ENCODE measurements around the gene CHST4.
"Not testable (repeated sequence)": the region's sequence is repeated elsewhere in the genome, so short reads cannot be mapped to it uniquely, and the experiment has no call there.

CHST4 gene

DNA sequence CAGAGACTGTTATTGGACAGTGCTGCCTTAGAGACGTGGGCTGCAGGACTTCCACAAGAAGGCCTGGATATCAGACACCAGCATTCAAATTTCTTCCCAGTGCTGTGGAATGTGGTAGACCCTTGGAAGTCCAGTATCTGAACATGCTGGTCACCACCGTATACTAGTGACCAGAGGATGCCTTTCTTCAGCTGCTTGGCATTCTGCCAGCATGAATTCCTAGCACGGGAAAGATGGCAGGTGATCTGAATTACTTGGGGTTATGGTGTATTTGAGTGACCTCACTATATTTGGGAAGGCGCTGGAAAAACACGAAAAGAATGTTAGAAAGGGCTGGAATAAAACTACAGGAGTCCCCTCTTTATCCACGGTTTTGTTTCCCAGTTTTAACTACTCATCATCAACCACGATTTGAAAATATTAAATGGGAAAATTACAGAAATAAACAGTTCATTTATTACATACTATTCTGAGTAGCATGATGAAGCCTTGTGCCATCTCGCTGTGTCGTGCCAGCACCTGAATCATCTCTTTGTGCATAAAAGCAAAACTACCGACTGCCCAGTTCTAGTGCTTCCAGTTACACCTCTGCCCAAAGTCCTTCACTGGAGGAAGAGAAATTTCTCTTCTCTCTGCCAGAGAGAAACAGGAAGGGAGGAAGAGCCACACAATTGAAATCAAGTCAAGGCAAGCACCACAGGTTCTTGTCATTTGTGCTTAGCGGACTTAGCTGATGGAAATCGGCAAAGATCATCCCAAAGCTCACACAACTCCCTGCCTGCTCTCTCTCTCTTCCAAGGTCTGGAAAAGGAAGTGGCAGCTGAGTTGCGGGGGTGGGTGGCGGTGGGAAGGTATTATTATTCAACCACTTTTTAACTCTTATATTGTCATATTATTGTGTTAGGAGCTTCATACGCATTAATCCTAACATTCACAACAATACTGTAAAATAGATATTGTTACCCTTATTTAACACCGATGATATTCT is 1.4 kb upstream of the CHST4 start:
- DNase-seq (ENCODE audit: low read depth, low spot score): no peak

DNA sequence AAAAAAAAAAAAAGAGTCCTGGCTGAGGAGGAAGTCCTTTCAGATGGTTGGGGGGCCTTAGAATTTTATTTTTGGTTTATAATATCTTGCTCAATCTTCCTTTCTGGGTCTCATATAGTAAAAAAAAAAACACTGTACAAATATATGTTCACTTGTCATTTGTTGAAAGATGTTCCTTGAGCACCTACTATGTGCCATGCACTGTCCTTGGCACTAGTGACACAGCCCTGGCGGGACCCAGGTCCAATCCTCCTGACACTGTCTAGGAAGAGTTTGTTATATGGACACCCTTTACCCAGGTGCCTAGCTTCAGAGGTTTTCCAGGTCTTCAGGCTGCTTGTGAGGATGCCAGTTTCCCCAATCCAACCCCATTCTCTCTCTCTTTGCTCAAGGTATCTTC is 2.0 kb downstream of the CHST4 start:
- no peak for DNase-seq (ENCODE audit: low read depth, low spot score)

DNA sequence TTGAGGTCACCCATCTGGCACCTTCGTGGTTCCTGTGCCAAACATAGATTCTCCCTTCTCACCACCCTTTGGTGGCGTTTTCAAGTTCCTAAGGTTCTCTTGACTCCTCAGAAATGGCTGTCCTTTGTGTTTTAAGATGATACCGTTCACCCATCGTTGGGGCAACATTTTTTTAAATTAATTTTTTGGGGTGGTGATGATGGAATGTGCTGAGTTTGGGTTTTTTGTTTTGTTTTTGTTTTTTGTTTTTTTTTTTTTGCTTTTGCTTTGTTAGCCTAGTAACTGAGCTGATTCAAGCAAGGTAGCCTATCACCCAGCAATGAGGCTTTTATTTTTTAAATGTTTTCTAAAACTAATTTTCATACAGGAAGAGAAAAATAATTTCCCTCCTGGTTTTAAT is 2.6 kb downstream of the CHST4 start:
- DNase-seq (ENCODE audit: low read depth, low spot score): no peak

DNA sequence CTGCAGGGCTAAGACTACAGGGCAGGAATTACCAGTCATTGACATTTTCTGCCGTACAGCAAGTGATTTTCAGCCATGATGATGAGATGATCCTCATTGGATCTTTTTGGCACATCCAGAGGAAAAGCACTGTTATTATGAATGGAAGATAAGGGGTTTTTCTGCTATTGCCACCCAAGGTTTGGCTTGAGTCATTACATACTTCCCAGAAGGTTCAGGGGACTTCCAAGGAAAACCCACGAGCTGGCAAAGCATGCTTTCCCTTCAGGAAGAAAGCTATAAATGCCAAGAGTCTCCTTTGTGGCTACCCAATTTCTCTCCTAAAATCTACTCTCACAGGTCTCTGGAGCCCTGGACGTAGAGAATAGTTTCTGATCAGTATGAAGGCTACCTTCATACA is 6.1 kb downstream of the CHST4 start:
- no peak for DNase-seq (ENCODE audit: low read depth, low spot score)

DNA sequence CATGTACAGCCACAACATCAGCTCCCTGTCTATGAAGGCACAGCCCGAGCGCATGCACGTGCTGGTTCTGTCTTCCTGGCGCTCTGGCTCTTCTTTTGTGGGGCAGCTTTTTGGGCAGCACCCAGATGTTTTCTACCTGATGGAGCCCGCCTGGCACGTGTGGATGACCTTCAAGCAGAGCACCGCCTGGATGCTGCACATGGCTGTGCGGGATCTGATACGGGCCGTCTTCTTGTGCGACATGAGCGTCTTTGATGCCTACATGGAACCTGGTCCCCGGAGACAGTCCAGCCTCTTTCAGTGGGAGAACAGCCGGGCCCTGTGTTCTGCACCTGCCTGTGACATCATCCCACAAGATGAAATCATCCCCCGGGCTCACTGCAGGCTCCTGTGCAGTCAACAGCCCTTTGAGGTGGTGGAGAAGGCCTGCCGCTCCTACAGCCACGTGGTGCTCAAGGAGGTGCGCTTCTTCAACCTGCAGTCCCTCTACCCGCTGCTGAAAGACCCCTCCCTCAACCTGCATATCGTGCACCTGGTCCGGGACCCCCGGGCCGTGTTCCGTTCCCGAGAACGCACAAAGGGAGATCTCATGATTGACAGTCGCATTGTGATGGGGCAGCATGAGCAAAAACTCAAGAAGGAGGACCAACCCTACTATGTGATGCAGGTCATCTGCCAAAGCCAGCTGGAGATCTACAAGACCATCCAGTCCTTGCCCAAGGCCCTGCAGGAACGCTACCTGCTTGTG is 10.7 kb downstream of the CHST4 start:
- DNase-seq (ENCODE audit: low read depth, low spot score): no peak

DNA sequence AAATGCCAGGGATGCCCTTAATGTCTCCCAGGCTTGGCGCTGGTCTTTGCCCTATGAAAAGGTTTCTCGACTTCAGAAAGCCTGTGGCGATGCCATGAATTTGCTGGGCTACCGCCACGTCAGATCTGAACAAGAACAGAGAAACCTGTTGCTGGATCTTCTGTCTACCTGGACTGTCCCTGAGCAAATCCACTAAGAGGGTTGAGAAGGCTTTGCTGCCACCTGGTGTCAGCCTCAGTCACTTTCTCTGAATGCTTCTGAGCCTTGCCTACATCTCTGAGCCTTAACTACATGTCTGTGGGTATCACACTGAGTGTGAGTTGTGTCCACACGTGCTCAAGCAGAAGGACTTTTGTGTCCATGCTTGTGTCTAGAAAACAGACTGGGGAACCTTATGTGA is 11.4 kb downstream of the CHST4 start:
- DNase-seq (ENCODE audit: low read depth, low spot score): no peak

DNA sequence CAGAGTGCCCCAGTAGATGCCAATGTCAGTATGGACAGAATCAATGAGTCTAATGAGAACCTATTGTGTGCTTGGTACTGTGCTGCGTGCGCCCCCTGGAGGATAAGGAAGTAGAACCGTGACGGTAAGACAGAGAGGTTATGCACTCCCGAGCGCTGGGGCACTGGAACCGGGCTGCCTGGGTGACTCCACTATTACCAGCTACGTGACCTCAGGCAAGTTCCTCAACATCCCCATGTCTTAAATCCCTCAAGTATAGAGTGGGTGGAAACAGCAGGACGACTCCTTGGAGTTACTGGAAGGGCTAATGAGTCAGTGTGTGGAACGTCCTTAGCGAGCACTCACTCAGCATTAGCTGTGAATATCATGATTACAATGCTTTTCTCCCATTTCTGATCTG is 16.2 kb downstream of the CHST4 start:
- DNase-seq (ENCODE audit: low read depth, low spot score): no peak

DNA sequence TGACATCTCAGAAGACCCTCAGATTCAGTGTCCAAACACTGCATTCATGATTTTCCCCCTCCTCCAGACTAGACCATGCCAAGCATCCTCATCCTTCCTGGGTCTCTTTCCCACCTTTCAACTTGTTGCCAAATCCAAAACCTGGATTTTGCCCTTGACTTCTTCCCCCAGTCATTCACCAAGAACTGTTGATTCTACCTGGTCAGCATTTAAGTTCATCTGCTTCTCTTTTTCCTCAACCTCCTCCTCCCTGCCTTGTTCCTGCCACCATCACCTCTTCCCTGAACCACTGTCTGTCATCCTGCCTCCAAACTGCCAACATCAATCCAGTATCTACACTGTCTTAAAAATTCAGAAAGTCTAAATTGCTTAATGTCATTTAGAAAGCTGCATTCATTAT is 20.9 kb downstream of the CHST4 start:
- DNase-seq (ENCODE audit: low read depth, low spot score): no peak

DNA sequence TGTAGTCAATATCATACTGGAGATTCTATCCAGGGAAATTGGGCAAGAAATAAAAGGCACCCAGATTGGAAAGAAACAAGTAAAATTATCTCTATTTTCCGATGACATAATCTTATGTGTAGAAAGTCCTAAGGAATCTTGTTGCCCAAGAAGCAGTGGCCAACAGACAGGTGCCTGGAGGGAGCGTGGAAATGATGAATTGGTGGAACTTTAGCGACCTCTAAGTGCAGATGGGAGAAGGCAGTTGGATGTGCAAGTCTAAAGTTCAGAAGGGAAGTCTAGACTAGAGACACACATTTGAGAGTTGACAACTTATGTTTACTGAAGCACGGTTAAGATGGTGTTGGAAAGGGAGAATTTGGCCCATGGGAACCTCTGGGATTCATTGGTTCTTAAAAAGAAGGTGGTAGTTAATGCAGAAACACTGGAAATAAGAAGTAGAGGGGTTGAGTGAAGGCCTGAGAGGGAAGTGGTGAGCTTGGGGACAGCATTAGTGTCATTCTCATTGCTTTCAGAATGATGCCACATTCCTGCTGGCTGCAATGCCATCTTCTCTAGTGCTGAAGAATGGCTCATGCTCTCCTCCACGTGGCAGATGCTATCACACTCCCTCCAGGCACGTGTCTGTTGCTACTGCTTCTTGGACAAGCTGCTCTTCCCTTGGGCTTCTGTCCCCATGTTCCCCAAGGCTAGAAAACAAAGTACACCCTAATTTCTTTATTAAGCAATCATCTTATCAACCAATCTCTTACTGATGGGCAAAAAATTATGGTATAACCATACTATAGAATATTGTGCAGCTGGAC is 26.7 kb downstream of the CHST4 start:
- DNase-seq (ENCODE audit: low read depth, low spot score): no peak

DNA sequence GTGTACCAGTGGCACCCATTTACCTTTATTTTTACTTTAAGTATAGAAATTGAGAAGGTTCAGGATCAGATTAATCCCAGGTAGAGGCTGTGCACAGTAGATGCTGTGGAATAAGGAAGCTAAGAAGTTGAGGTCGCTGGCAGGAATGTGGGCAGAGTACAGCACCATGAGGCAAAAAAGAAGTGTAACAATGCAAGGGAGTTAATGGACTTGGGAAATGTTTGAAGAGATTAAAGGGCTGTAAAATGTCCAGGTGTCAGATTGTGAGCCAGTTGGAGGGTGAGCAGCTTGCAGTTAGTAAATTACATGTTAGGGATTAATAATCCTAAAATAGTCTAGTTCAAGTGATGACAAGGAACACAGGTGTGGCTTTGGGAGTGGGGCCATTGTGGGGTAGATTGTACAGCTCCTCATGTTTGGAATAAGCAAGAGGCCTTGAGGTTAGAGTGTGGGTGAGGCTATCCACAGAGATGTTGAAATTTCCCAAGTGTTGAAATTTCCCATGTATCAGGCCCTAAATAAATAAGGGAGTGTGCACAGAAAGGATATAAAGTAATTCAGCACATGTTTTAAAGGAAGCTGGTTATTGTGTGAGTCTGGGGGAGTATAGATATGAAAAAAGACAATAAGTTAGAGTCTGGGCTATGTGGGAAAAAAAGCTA is 29.1 kb downstream of the CHST4 start:
- no peak for DNase-seq (ENCODE audit: low read depth, low spot score)

DNA sequence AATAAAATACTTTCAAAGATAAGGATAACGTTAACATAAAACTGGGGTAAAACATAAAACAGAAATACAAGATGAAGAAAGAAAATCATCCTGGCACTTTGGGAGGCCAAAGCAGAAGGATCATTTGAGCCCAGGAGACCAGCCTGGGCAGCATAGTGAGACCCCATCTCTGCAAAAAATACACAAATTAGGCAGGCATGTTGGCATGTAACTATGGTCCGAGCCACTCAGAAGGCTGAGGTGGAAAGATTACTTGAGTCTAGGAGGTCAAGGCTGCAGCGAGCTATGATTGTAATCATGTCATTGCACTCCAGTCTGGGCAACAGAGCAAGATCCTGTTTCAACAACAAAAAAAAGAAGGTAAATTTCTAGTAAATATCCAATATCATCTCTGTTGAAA is 31.1 kb downstream of the CHST4 start:
- no peak for DNase-seq (ENCODE audit: low read depth, low spot score)

DNA sequence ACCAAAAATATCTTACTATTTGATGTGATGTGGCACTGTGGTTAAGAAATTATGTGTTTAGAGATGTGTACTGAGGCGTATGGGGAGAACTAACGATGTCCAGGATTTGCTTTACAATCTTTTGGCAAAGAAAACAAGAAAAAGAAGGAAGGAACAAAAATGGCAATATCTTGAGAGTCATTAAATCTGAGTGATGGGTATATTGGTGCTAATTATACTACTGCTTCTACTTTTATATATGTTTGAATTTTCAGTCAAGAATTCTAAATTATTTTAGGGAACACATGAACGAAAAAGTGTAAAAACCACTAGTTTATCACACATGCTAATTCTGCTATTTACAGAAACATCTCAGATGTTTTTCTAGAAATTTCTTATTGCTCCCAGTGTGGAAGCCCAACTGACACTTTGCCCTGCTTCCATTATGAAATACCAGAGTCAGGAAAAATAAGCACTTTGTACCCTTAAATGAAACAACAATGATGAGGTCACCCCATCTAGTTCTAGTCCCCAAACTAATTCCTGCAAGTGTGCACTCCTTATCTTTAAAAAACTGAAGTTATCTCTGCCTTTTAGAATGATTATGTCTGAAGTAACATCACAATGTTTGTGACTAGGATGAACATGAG is 31.8 kb downstream of the CHST4 start:
- DNase-seq (ENCODE audit: low read depth, low spot score): no peak

DNA sequence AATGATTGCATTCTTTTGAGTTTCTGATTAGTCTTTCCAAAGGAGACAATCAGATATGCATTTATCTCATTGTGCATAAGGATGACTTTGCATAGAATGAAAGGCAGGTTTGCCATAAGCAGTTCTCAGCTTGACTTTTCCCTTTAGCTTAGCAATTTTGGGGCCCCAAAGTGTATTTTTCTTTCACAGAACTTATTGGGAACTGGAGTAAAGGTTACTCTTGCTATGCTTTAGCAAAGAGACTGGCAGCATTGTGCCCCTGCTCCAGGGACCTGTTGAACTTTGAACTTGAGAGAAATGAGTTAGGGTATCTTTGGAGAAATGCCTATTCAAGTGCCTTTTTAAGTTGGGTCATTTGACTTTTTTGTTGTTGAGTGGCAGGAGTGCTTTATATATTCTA is 33.6 kb downstream of the CHST4 start:
- no peak for DNase-seq (ENCODE audit: low read depth, low spot score)

DNA sequence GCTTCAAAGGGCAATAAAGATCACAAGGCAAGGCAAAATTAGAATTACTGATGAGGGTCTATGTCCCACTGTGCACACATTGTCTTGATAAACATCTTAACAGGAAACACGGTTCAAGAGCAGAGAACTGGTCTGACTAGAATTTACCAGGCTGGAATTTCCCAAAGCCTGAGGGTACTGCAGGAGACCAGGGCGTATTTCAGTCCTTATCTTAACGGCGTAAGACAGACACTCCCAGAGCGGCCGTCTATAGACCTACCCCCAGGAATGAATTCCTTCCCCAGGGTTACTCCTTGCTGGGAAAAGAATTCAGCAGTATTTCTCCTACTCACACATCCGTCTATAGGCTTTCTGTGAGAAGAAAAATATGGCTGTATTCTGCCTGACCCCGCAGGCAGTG is 35.7 kb downstream of the CHST4 start:
- not testable (repeated sequence) for DNase-seq (ENCODE audit: low read depth, low spot score)

DNA sequence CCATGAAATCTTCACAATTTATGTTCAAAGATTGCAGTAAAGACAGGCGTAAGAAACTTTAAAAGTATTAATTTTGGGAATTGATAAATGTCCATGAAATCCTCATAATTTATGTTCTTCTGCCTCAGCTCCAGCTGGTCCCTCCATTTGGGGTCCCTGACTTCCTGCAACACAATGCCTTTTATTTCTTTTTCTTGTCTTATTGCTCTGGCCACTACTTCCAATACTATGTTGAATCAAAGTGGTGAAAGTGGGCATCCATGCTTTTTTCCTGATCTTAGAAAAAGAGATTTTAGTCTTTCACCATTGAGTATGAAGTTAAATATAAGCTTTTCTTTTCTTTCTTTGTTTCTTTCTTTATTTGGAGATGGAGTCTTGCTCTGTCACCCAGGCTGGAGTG is 36.3 kb downstream of the CHST4 start:
- DNase-seq (ENCODE audit: low read depth, low spot score): no peak

DNA sequence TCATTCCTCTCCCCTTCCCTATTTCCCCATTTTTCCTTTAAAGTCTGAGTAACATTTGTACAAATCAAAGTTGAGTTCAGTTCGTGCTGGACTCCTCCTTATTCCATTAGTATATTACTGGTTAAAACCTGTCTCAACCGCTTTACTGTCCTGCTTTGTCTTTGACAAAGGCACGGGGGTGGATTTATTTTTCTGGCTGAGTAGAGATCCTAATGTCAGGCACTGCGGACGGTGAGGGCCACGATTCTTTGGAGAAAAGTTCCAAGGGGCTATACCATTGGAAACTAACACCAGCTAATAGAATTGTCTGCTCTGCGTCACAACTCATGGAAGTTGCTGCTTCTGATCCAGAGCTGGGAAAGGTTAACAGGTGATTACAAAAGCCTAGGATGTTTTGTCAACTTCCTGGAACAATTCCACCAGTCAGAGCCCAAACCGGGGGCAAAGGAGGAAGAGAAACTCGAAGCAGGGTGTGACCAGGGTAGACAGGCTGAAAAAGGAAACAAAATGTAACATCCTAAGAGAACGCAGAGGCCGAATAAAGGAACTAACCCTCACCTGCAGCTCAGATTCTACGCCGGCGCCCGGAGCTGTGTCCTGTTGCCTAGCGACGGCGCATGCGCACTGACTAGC is 38.2 kb downstream of the CHST4 start:
- no peak for DNase-seq (ENCODE audit: low read depth, low spot score)

DNA sequence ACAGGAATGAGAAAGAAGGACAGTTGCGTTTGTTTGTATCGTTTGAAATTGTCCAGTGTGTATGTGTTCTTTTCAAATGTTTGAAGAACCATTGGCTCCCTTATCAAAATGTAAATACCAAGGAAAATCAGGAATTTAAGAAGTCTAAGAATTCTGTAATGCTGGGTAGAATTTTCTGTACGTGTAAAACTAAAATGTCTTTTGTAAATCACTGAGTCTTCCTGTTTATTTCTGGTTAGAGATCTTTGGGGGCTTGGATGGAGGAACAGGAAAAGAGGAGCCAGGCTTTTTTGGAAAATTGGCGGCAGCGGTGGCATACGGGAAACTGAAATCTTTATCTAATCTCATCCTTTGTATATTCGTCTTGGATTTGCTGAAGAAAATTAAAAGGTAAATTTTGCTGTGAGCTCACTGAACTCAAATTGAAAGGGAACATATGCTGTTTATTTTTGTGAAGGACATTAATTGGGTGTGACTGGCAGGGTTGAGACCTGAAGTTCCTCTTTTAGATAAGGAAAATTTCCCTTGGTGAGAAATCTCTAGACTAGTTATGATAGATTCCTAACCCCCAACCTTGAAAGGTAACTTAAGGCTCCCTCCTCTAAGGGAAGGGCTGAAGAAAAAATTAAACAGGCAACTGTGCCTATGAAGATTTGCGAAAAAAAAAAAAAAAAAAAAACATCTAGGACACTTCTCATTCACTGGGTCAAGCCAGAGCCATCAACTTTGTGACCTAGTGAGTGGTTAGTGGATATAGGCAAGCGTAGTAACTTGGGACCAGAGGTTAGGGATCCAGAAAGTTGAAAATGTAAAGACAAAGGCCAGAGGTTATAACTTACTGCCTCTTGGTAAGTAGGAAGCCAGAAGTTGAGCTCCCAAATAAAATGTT is 39.8 kb downstream of the CHST4 start:
- no peak for DNase-seq (ENCODE audit: low read depth, low spot score)

DNA sequence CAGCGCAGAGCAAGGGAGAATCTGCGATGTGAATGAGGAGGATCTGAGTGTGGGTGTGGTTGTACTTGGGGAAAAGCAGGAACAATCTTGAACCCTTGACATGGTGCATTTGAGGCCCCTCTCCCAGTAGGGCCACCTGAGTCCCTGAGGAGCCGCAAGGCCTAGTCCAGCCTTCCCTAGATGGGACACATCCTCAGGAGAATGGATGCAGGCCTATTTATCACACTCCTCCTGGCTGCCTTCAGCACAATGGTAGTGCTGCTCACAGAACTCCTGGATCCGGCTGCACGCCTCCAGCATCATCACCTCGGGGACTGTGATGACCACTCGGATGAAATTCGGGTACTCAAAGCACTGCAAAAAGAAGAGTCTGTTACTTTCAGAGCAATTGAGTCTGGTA is 41.7 kb downstream of the CHST4 start:
- no peak for DNase-seq (ENCODE audit: low read depth, low spot score)

DNA sequence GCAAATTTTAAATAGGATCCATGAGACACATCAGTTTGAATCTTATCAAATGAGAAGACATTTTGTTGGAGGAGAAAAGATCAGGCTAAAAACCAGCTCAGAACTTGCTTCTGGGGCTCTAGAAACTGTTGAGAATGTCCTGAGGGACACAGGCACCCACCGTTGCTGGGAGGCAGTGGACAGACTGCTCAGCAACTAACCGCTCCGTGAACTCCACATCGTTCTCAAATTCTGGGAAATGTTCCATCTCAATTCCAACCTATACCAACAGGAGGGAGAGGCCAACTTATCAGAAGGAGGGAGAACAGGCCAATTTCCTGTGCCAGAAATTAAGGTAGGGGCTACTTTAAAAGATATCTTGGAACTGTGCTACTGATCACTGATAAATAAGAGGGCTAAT is 42.3 kb downstream of the CHST4 start:
- DNase-seq (ENCODE audit: low read depth, low spot score): no peak

DNA sequence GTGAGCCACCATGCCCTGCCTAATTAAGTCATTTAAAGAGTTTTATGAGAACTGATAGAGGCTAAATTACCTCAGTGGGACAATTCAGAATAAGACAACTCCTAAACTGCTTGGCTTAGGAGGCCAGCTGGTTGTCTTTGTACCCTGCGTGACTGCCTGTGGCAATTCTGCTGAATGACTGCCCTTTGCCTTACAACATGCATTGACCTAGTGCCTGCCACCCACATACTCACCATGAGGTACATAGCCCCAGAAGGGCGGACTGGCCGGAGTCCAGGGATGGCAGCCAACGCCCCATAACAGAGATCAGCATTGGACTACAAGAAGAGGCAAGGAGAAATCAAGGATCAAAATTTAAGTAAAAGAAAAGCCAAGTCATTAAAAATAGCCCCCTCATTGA is 43.4 kb downstream of the CHST4 start:
- DNase-seq (ENCODE audit: low read depth, low spot score): no peak
